Endothelial cell of umbilical vein (primary cell): ENCODE measurements around the gene BPIFA2.

Experiments
- CTCF ChIP-seq, 2 donors: IDR thresholded peaks; 1 replicate in 1 of 2; 2 replicates in 1 of 2; pipeline ENCODE4 v1.5.1; 2011; ENCODE audit warnings: low read length in 2 of 2, mild to moderate bottlenecking in 2 of 2, moderate library complexity in 2 of 2, control low read depth in 1 of 2, inconsistent platforms in 1 of 2, low read depth in 1 of 2; ENCODE audit not compliant: insufficient read depth in 1 of 2; ENCODE audit errors: extremely low read depth in 1 of 2
- EZH2 ChIP-seq: IDR thresholded peaks from 2 replicates; pipeline ENCODE4 v1.6.1; 2012; ENCODE audit warnings: borderline replicate concordance, low read depth, mild to moderate bottlenecking, moderate library complexity, low read length, inconsistent platforms; ENCODE audit not compliant: severe bottlenecking
- FOS ChIP-seq: IDR thresholded peaks from 2 replicates; pipeline ENCODE4 v1.6.1; 2011; ENCODE audit warnings: mild to moderate bottlenecking, low read length, moderate library complexity, borderline replicate concordance; ENCODE audit not compliant: insufficient read depth
- GATA2 ChIP-seq: IDR thresholded peaks from 2 replicates; pipeline ENCODE4 v1.7.0; 2011; ENCODE audit warnings: low read depth, mild to moderate bottlenecking, moderate library complexity, mixed read lengths, low read length; ENCODE audit not compliant: insufficient read length, insufficient read depth
- JUN ChIP-seq: IDR thresholded peaks from 2 replicates; pipeline ENCODE4 v1.6.1; 2011; ENCODE audit warnings: borderline replicate concordance, low read depth; ENCODE audit not compliant: insufficient read length, insufficient read depth
- MYC ChIP-seq: IDR thresholded peaks from one replicate; pipeline ENCODE4 v1.6.1; 2011; ENCODE audit warnings: mild to moderate bottlenecking, low read depth, low read length
- POLR2A ChIP-seq: IDR thresholded peaks from 2 replicates; pipeline ENCODE4 v1.6.1; 2012; ENCODE audit warnings: low read depth, mild to moderate bottlenecking, control low read depth, low read length
- POLR2AphosphoS5 ChIP-seq: IDR thresholded peaks from 2 replicates; pipeline ENCODE4 v1.6.1; 2012; ENCODE audit warnings: low read depth, mild to moderate bottlenecking, control low read depth, low read length, moderate library complexity; ENCODE audit not compliant: insufficient read depth
- TF ChIP-seq, protein P1 (sequence below): IDR thresholded peaks from 2 replicates; pipeline ENCODE4 v1.6.1; 2011; ENCODE audit not compliant: insufficient read depth, insufficient read length

- TF ChIP-seq CTCF (IDR thresholded peaks at IDR 0.05; ENCODE audit: extremely low read depth in 1 of 2, insufficient read depth in 1 of 2, low read depth in 1 of 2, low read length in 2 of 2) (no peak), POLR2AphosphoS5 (no peak), POLR2A (no peak), GATA2 (no peak), MYC (no peak), EZH2 (no peak), JUN (no peak), FOS (no peak)
- TF ChIP-seq, protein P1, sequence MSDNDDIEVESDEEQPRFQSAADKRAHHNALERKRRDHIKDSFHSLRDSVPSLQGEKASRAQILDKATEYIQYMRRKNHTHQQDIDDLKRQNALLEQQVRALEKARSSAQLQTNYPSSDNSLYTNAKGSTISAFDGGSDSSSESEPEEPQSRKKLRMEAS: no peak
Measured at GRCh38 chr20:33137195-33137594, 30.8 kb upstream of the BPIFA2 start.
